Measurements from ENCODE around the gene SPIB. TPM values are rescaled to one million over a fixed set of nuclear protein-coding genes. Genes with fewer than 3 reads are reported as not detected.

SPIB gene
- total RNA-seq, 2 donors from 2014 or later = not detected

- Histone ChIP-seq H3K4me3 (no peak overlapping the region), H3K4me1 (replicated peaks) (peaks cover 5% of the 10 kb centered on the region), H3K9me3 (no peaks in the 10 kb centered on the region), H3K27ac (no peak overlapping the region), H3K36me3 (peaks cover 7 to 33% of the 10 kb centered on the region in 2 donors), H3K27me3 (replicated peaks; ENCODE audit: insufficient read depth) (no peaks in the 10 kb centered on the region)
- 88% methylated on average over 11 of the region's 11 CpGs for WGBS
- no peak for DNase-seq (ENCODE audit: low spot score)
- intact Hi-C loops (cut with DNase I) = loop anchor here (10.0 kb wide), 1 partner anchor 425 kb away; no protein-coding TSS in a partner anchor
- TF ChIP-seq POLR2A (IDR thresholded peaks at IDR 0.05) (no peak), POLR2AphosphoS5 (IDR thresholded peaks at IDR 0.05) (no peak), CTCF (IDR thresholded peaks at IDR 0.05) (no peak)
Measured at GRCh38 chr19:50380137-50380536, 38.6 kb upstream of the SPIB start.

DNA sequence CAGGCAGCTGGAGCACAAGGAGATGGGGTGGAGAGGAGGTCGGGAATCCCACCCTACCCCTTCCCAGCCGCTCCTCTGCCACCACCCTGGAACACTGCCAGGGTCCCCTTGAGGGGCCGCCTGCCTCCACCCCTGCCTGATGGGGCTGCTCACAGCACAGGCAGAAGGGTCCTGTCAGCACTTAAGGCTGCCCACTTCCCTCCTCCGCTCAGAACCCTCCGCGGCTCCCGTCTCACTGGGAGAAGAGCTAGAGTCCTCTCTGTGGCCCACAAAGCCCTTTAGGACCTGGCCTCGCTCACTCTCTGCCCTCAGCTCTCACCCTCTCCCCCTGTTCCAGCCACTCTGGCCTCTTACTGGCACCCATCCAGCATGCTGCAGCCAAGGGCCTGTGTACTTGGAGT, 38.0 kb upstream of the SPIB start:
- intact Hi-C loops (cut with DNase I) = loop anchor here (10.0 kb wide), 1 partner anchor 424 kb away; no protein-coding TSS in a partner anchor
- Histone ChIP-seq H3K36me3 (peaks cover 7 to 33% of the 10 kb centered on the region in 2 donors), H3K9me3 (no peaks in the 10 kb centered on the region), H3K4me1 (replicated peaks) (peaks cover 5% of the 10 kb centered on the region), H3K4me3 (no peak overlapping the region), H3K27me3 (replicated peaks; ENCODE audit: insufficient read depth) (no peaks in the 10 kb centered on the region), H3K27ac (no peak overlapping the region)
- DNase-seq (ENCODE audit: low spot score) = no peak
- 78% methylated on average over 8 of the region's 8 CpGs for WGBS
- TF ChIP-seq POLR2A (IDR thresholded peaks at IDR 0.05) = no peak
- TF ChIP-seq POLR2AphosphoS5 (IDR thresholded peaks at IDR 0.05) = no peak
- TF ChIP-seq CTCF (IDR thresholded peaks at IDR 0.05) = no peak

- WGBS = 90% methylated on average over 45 of the region's 58 CpGs
- Histone ChIP-seq H3K27me3 (replicated peaks; ENCODE audit: insufficient read depth) (no peaks in the 10 kb centered on the region), H3K27ac (no peak overlapping the region), H3K4me3 (no peak overlapping the region), H3K4me1 (replicated peaks) (peaks cover 5% of the 10 kb centered on the region), H3K9me3 (no peaks in the 10 kb centered on the region), H3K36me3 (peaks cover 7 to 33% of the 10 kb centered on the region in 2 donors)
- intact Hi-C loops (cut with DNase I) = loop anchor here (10.0 kb wide), 1 partner anchor 423 kb away; no protein-coding TSS in a partner anchor
- no peak for DNase-seq (ENCODE audit: low spot score)
- TF ChIP-seq POLR2A (IDR thresholded peaks at IDR 0.05) (no peak), CTCF (IDR thresholded peaks at IDR 0.05) (no peak), POLR2AphosphoS5 (IDR thresholded peaks at IDR 0.05) (no peak)
Measured at GRCh38 chr19:50381881-50382729, 36.6 kb upstream of the SPIB start.

GRCh38 chr19:50383001-50383851, 35.5 kb upstream of the SPIB start:
- intact Hi-C loops (cut with DNase I) = loop anchor here (10.0 kb wide), 1 partner anchor 422 kb away; no protein-coding TSS in a partner anchor
- TF ChIP-seq POLR2A (IDR thresholded peaks at IDR 0.05) (no peak), POLR2AphosphoS5 (IDR thresholded peaks at IDR 0.05) (no peak), CTCF (IDR thresholded peaks at IDR 0.05) (no peak)
- WGBS = 43% methylated on average over 21 of the region's 21 CpGs
- peaks cover 5% of the 10 kb centered on the region for H3K4me1 ChIP-seq (replicated peaks)
- H3K27ac ChIP-seq = peak overlapping the region; percentile 72 to 82
- H3K4me3 ChIP-seq = peak overlapping the region; percentile 41 to 63
- peaks cover 7 to 29% of the 10 kb centered on the region in 2 donors for H3K36me3 ChIP-seq
- H3K27me3 ChIP-seq (replicated peaks; ENCODE audit: insufficient read depth) = no peaks in the 10 kb centered on the region
- peak; percentile 23 for DNase-seq (ENCODE audit: low spot score)
- H3K9me3 ChIP-seq = no peaks in the 10 kb centered on the region
